ENCODE results near the gene ASPHD2. TPM values are rescaled to one million over a fixed set of nuclear protein-coding genes. Genes with fewer than 3 reads are reported as not detected.
"Not testable (repeated sequence)": the region's sequence is repeated elsewhere in the genome, so short reads cannot be mapped to it uniquely, and the experiment has no call there.

The ASPHD2 gene
- total RNA-seq, 1 experiment from 2014 or later = 2.8 TPM

- in situ Hi-C loops (cut with HindIII; ENCODE audit: low sequenced_read_pairs) = no loop called here
- DNase-seq (ENCODE audit: low spot score) = no peak
Observed at GRCh38 chr22:26410386-26410785, 18.7 kb upstream of the ASPHD2 start.

GRCh38 chr22:26414347-26414746 lies 14.7 kb upstream of the ASPHD2 start:
- in situ Hi-C loops (cut with HindIII; ENCODE audit: low sequenced_read_pairs) = no loop called here
- no peak for DNase-seq (ENCODE audit: low spot score)

DNA sequence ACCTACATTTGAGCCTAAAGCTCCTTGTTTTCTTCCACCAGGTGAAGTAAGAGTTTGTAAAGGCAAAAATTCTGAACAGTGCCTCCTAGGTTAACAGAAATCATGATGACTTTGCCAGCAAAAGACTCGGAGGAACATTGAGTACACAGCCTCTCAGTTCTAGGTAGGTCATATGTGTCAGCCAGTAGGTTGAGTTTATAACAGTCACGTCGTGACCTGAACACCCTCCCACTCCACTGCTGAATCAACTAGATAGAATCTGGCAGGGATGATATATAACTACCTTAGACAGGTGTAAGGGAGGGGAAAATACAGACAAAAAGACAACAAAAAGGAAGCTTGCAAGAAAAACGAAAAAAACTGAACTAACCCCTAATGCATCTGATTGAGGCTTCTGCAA lies 12.8 kb upstream of the ASPHD2 start:
- in situ Hi-C loops (cut with HindIII; ENCODE audit: low sequenced_read_pairs) = no loop called here
- no peak for DNase-seq (ENCODE audit: low spot score)

DNA sequence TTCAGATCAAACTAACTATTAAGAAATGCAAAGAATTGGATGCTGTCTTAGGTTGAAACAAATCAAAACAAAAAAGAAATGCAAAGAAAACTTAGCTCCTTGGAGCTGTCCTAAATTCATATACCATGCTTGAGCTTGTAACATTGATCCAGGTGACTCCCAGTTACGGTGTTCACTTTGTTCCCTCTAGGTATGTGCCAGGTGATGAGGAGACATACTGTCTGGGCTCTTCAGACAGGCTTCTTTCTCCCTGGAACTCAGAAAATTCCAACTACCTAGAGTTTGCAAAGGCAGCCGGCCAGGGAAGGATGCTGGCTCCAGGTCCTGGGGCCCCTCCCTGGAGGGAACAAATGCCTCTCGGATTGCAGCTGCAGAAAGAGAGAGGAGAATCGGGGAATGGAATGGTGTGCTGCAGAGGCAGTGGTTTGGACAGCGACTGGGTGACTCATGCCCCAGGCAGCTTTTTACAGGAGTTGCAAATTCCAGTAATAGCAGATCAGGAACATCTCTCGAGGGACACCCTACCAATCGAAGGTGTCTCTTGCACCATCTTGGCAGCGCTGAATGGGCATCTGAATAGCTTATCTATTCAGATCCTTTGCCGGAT lies 12.3 kb upstream of the ASPHD2 start:
- no peak for DNase-seq (ENCODE audit: low spot score)
- in situ Hi-C loops (cut with HindIII; ENCODE audit: low sequenced_read_pairs) = no loop called here

- no peak for DNase-seq (ENCODE audit: low spot score)
- in situ Hi-C loops (cut with HindIII; ENCODE audit: low sequenced_read_pairs) = no loop called here
Observed at GRCh38 chr22:26417406-26417805, 11.7 kb upstream of the ASPHD2 start.

- DNase-seq (ENCODE audit: low spot score) = no peak
- in situ Hi-C loops (cut with HindIII; ENCODE audit: low sequenced_read_pairs) = no loop called here
Observed at GRCh38 chr22:26418620-26419019, 10.4 kb upstream of the ASPHD2 start.

- no peak for DNase-seq (ENCODE audit: low spot score)
- in situ Hi-C loops (cut with HindIII; ENCODE audit: low sequenced_read_pairs) = no loop called here
Observed at GRCh38 chr22:26426924-26427323, 2.1 kb upstream of the ASPHD2 start.

DNA sequence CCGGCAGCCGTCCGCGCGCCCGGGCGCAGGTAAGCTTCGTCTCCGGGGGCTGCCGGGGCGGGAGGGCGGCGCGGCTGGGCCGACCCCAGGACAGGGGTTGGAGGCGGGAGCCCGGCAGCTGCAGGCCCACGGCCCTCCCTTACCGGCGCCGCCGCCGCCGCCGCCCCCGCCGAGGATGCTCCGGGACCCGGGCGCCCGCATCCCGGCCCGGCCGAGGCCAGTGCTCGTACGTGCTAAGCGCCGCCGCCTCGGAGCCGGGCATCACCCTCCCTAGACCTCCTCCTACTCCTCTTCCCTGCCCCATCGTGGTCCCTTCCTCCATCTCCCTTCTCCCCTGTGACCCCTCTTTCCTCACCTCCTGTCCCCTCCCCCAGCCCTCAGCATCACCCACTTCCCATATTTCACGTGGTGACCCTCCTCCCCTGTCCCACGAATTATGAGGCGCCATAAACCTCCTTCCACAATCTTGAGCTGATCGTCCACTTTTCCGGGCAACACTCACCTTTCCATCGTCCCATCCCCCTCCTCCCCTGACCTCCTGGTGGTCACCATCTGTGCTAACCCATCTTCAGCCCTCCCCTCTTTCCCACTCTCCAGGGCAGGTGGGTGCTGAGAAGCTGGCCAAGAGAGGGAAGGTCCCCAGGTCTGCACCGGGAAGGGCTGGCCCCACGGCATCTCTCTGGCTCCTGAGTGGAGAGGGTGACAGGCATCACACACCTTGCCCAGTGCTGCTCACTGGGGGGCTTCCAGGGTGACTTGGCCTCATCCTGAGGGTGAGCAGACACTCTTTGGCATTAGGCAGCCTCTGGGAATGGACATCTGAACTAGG lies 612 bp downstream of the ASPHD2 start:
- in situ Hi-C loops (cut with HindIII; ENCODE audit: low sequenced_read_pairs) = no loop called here
- DNase-seq (ENCODE audit: low spot score) = peak; percentile 33

GRCh38 chr22:26430600-26430999 lies 1.5 kb downstream of the ASPHD2 start:
- in situ Hi-C loops (cut with HindIII; ENCODE audit: low sequenced_read_pairs) = no loop called here
- DNase-seq (ENCODE audit: low spot score) = peak; percentile 42

DNA sequence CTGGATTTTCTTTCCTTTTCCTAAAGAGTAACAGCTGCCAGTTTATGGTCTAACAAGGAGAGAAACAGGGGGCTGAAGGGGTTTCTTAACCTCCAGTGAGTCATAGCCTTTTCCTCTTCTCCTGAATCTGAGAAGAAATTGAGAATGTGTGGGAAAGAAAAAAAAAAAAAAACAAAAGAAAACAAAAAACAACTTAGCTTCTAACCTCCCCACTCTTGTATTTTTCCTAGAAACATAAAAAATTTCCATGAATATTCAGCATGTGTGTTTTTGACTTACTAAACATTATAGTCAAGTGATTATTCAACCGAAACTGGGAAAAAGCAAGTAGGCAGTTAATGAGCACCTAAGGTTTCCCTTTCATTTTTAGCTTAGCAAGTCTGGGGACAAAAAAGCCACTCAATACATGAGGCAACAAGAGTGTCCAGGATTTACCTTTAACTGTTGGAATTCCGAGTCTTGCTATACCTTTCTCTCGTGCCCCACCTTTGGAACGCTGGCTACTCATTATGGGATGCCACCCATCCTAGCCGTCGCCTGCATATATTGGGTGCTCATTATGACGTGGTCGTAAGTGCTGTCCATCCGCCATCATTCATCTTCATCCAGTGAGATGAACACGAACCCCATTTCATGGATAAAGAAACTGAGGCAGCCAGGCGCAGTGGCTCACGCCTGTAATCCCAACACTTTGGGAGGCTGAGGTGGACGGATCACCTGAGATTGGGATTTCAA lies 2.4 kb downstream of the ASPHD2 start:
- in situ Hi-C loops (cut with HindIII; ENCODE audit: low sequenced_read_pairs) = no loop called here
- DNase-seq (ENCODE audit: low spot score) = no peak

DNA sequence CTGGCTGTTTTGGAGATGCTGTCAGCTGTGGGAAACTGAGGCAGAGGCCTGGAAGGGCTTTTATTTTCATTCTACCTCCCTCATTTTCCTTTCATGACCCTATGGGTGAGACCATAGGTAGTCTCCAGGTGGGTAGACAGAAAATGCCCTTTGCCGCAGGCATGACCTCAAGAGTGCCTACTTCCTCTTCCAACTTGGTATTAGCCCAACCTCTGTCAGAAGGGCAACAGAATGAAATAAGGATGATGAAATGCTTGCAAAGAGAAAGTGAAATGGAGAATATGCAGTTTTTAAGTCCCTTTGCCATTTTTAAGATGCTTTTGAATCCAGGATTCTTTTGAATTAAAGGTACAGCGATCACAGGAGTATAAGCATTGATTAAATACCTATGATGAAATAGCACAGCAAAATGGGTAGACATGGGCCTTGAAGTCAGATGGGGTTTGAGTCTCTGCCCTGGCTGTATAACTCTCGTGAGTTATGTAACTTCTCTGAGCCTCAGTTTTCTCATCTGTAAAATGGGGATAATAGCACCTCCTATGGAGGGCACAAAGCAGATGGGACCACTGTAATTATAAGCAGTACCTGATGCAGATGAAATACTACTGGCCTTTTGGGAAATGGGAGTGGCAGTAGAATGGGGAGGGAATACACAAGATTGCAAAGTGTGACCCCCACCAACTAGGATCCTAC lies 3.7 kb downstream of the ASPHD2 start:
- in situ Hi-C loops (cut with HindIII; ENCODE audit: low sequenced_read_pairs) = no loop called here
- DNase-seq (ENCODE audit: low spot score) = no peak

GRCh38 chr22:26433805-26434204 lies 4.7 kb downstream of the ASPHD2 start:
- DNase-seq (ENCODE audit: low spot score) = no peak
- in situ Hi-C loops (cut with HindIII; ENCODE audit: low sequenced_read_pairs) = no loop called here

GRCh38 chr22:26435327-26436093 lies 6.5 kb downstream of the ASPHD2 start:
- in situ Hi-C loops (cut with HindIII; ENCODE audit: low sequenced_read_pairs) = no loop called here
- DNase-seq (ENCODE audit: low spot score) = peak; percentile 54

DNA sequence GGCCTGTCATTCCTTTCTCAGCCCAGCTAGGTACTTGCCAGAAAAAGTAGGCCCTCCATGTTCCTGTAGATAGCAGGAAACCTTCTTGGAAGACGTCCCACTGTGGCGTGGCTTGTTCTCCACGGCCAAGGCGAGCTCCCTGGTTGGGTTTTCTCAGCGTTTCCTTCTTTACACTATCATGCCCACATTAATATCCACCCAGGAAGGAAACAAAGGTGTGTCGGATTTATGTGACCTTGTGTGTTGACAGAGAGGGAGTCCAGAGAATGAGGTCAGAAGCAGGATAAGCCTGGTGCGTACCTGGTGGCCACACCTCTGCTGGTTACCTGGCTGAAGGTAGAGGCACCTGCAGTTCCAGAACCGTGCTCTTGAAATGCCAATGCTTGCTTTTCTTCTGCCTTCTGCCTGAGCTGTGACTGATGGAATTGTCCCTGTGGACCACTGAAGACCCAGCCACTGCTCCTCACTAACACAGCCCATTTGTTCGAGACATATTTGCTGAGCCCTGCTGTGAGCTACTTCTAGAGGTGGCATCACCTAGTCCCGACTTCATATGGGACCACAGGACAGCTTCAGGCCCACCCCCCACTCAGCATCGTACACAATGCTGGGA lies 7.9 kb downstream of the ASPHD2 start:
- in situ Hi-C loops (cut with HindIII; ENCODE audit: low sequenced_read_pairs) = no loop called here
- peak; percentile 79 for DNase-seq (ENCODE audit: low spot score)

GRCh38 chr22:26437694-26438392 lies 8.8 kb downstream of the ASPHD2 start:
- in situ Hi-C loops (cut with HindIII; ENCODE audit: low sequenced_read_pairs) = no loop called here
- DNase-seq (ENCODE audit: low spot score) = no peak

- in situ Hi-C loops (cut with HindIII; ENCODE audit: low sequenced_read_pairs) = not testable (repeated sequence)
Observed at GRCh38 chr22:26438776-26439175, 9.7 kb downstream of the ASPHD2 start.

GRCh38 chr22:26439559-26439958 lies 10.5 kb downstream of the ASPHD2 start:
- in situ Hi-C loops (cut with HindIII; ENCODE audit: low sequenced_read_pairs) = no loop called here
- DNase-seq (ENCODE audit: low spot score) = no peak

More at GRCh38 chr22:26438776-26439175, 9.7 kb downstream of the ASPHD2 start:
- not testable (repeated sequence) for DNase-seq (ENCODE audit: low spot score)

Measured in G401 (cell line).